ENCODE results near the gene DEPDC1B. TPM values are rescaled to one million over a fixed set of nuclear protein-coding genes. Genes with fewer than 3 reads are reported as not detected.

DEPDC1B gene
- total and polyA plus RNA-seq, 2 of the 4 experiments (the other 2 are of a cell fraction) = 4.4 to 9.3 TPM

- in situ Hi-C loops (cut with MboI; ENCODE audit: low sequenced_read_pairs) = loop anchor here (25.0 kb wide), 2 partner anchors 464 to 614 kb away; partner anchors contain the start of gene SMIM15
- Histone ChIP-seq H2BK5ac (ENCODE audit: low read depth, low read length, poor library complexity, severe bottlenecking) (no peak overlapping the region), H3K9ac (ENCODE audit: low read depth, low read length) (no peak overlapping the region), H3K56ac (ENCODE audit: extremely low read depth, insufficient read depth, low read length) (no peak overlapping the region), H3K18ac (ENCODE audit: low read depth, low read length) (no peak overlapping the region), H4K5ac (ENCODE audit: low read depth, low read length) (peak overlapping the region; percentile 45; the same call in 1 of the 2 replicates), H4K91ac (ENCODE audit: insufficient read depth, low read depth, low read length) (no peak overlapping the region), H3K79me1 (ENCODE audit: low read depth in 1 of 2, low read length in 2 of 2) (peaks cover 17 to 21% of the 10 kb centered on the region in 2 experiments), H3K27me3 (ENCODE audit: control insufficient read depth, insufficient read depth, low read length) (no peaks in the 10 kb centered on the region; the same call in 1 of the 2 replicates), H3K4me1 (ENCODE audit: control insufficient read depth, insufficient read depth, low read length) (no peaks in the 10 kb centered on the region), H2AFZ (replicated peaks; ENCODE audit: low read length, poor library complexity) (no peak overlapping the region), H3K36me3 (ENCODE audit: control insufficient read depth, insufficient read depth, low read length) (no peaks in the 10 kb centered on the region), H3K4me2 (ENCODE audit: low read depth, low read length) (no peak overlapping the region), H3K9me1 (ENCODE audit: insufficient read depth, low read length) (peaks cover 3% of the 10 kb centered on the region; the same call in 1 of the 2 replicates), H2BK20ac (ENCODE audit: low read depth, low read length) (no peak overlapping the region), H3K23ac (ENCODE audit: low read depth, low read length) (peak overlapping the region; percentile 84; the same call in 1 of the 2 replicates), H3K27ac (ENCODE audit: insufficient read depth, low read length) (no peak overlapping the region), H3K14ac (replicated peaks; ENCODE audit: low read depth, low read length) (no peak overlapping the region), H2AK9ac (replicated peaks; ENCODE audit: low read depth, low read length, poor library complexity) (no peak overlapping the region), H2BK15ac (ENCODE audit: low read depth, low read length) (no peak overlapping the region), H3K4ac (ENCODE audit: low read depth, low read length) (no peak overlapping the region; the same call in 1 of the 2 replicates), H2BK120ac (ENCODE audit: low read depth, low read length) (no peak overlapping the region), H4K8ac (ENCODE audit: low read depth in 2 of 2, low read length in 2 of 2) (no peak overlapping the region), H3K9me3 (ENCODE audit: control insufficient read depth, insufficient read depth, low read length) (no peaks in the 10 kb centered on the region), H3K4me3 (ENCODE audit: insufficient read depth, low read depth, low read length) (no peak overlapping the region), H4K20me1 (ENCODE audit: insufficient read depth, low read length) (no peaks in the 10 kb centered on the region), H2AK5ac (ENCODE audit: low read depth, low read length) (no peak overlapping the region)
- no CpG with 5 or more reads among the region's 7 CpGs for WGBS, 2 experiments (ENCODE audit: extremely low coverage in 2 of 2, insufficient read length in 1 of 2)
- TF ChIP-seq SMC3 (IDR thresholded peaks at IDR 0.05; ENCODE audit: low read depth, low read length) (no peak), CTCF (conservative IDR thresholded peaks at IDR 0.05; ENCODE audit: low read depth, low read length) (no peak), POLR2A (IDR thresholded peaks at IDR 0.05; ENCODE audit: low read depth, low read length) (no peak), RFX5 (IDR thresholded peaks at IDR 0.05; ENCODE audit: low read depth, low read length) (no peak), ELK1 (IDR thresholded peaks at IDR 0.05; ENCODE audit: borderline replicate concordance, low read depth, low read length) (no peak), MAFK (IDR thresholded peaks at IDR 0.05; ENCODE audit: low read depth, low read length) (no peak), FOS (IDR thresholded peaks at IDR 0.05; ENCODE audit: low read depth, low read length) (no peak), RCOR1 (IDR thresholded peaks at IDR 0.05; ENCODE audit: insufficient replicate concordance, low read length) (no peak), MXI1 (IDR thresholded peaks at IDR 0.05; ENCODE audit: borderline replicate concordance, low read depth, low read length) (no peak), CHD1 (IDR thresholded peaks at IDR 0.05; ENCODE audit: low read depth, low read length) (no peak), USF2 (IDR thresholded peaks at IDR 0.05; ENCODE audit: low read depth, low read length) (no peak), BHLHE40 (IDR thresholded peaks at IDR 0.05; ENCODE audit: low read depth, low read length) (no peak), CEBPB (IDR thresholded peaks at IDR 0.05; ENCODE audit: low read depth, low read length) (no peak), MAZ (IDR thresholded peaks at IDR 0.05; ENCODE audit: borderline replicate concordance, low read depth, low read length) (no peak), NFE2L2 (IDR thresholded peaks at IDR 0.05; ENCODE audit: low read depth, low read length) (no peak)
- intact Hi-C loops (cut with micrococcal nuclease) = loop anchor here (5.0 kb wide), 1 partner anchor 249 kb away; the partner anchor contains the start of genes ERCC8 and NDUFAF2
- POLR2A ChIA-PET (ENCODE audit: unreplicated experiment) = no interaction called here
- no peak for DNase-seq
- ATAC-seq (ENCODE audit: low read depth) = no peak
- CTCF ChIA-PET = interaction anchor here (0.7 to 2.2 kb wide), 2 partner anchors 10 to 11 kb away, joined by 3 to 10 read pairs; no protein-coding TSS in a partner anchor
- no TSS peak for BruUV-seq (replicated peaks)
- dilution Hi-C loops (cut with HindIII; ENCODE audit: low sequenced_read_pairs, unreplicated experiment) = no loop called here
Measured at GRCh38 chr5:60698336-60698735, 1.6 kb downstream of the DEPDC1B start.

Data from IMR-90 (cell line).